Fibroblast of skin of right biceps (primary cell): ENCODE measurements around the gene SRSF1.
"Not testable (repeated sequence)": the region's sequence is repeated elsewhere in the genome, so short reads cannot be mapped to it uniquely, and the experiment has no call there.

ENCODE experiments used
- DNase-seq: peaks from one replicate; pipeline ENCODE4 v3.0.0-alpha.2; 2013

SRSF1 gene

GRCh38 chr17:57988301-57989250 lies 18.5 kb downstream of the SRSF1 start:
- peak; percentile 75 for DNase-seq

- DNase-seq: peak; percentile 80
Observed at GRCh38 chr17:57987581-57988300, 19.3 kb downstream of the SRSF1 start, which contains the start of gene VEZF1. VEZF1 (minus strand) TSS chr17:57988254; CDS start chr17:57988111, 143 bp downstream.

GRCh38 chr17:57986841-57987580 lies 20.0 kb downstream of the SRSF1 start:
- DNase-seq: peak; percentile 84

DNA sequence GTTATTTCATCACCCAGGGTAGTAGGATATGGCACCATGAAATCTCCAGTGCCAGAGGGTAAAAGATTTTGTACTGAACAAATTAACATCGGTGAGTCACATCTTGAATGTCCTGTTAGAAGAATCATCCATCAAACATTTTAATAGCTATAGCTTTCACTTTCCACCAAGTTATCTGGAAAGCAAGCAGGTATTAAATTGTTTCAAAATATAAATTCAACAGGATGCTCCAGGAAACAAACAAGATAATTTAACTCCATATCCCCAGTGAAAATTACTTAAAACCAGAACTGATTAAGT lies 21.4 kb downstream of the SRSF1 start:
- peak; percentile 51 for DNase-seq

DNA sequence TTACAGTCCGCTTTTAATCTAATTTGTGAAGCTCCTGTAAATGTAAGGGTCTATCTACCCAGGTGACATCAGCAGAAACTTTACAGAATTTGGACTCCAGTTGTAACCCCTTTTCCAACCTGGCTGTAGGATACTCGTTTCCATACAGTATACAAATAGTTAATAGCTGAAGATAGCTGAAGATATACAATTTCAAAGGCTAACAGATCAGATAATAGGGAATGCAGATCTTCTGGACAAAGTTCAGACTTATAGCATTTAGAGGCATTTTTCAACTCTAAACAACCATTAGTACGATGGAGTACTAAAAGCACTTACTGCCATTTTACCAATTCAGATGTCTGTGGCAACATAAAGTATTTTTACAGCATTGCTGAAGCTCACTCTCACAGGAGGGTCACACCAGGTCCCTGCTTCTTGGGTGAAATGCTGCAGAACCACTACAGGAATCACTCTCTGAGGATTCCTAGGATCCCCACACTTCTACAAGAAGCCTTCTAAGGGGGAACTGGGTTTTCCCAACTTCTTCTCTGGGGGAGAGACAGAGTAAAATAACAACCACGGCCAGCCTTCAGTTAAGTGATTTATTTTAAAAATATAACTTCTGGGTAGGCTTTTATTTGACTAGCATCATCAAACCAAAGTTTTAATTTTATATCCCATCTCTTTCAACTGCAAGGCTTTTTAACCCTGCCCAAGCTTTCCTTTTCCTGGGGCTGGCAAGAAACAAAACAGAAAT lies 21.9 kb downstream of the SRSF1 start:
- peak; percentile 28 for DNase-seq

DNA sequence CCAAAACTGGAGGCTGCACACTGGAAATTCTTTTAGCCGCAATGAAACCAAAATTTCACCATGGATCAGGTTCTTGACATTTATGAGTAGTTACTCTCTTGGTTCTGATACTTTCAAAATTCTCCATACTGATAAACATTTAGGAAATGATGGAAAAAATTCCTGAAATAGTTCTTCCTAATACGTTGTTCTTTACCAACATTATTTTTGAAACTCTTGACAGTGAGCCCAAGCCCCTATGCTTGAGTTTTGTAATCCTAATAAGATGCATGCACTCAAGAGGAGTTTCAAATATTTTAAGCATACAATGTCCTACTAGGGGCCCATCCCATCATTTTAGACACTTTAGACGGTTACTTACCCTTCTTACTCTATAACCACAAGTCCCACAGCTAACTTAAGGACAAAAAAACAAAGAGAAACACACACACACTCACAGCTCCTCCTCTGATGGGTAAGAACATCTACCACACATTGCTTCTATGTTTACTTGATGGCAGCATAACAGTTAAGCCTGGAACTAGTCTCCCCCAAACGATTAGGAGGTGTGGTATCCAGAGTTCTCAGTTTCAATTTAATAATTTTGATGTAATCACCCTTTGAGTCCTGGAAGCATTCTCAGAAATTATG lies 22.7 kb downstream of the SRSF1 start:
- peak; percentile 65 for DNase-seq

DNA sequence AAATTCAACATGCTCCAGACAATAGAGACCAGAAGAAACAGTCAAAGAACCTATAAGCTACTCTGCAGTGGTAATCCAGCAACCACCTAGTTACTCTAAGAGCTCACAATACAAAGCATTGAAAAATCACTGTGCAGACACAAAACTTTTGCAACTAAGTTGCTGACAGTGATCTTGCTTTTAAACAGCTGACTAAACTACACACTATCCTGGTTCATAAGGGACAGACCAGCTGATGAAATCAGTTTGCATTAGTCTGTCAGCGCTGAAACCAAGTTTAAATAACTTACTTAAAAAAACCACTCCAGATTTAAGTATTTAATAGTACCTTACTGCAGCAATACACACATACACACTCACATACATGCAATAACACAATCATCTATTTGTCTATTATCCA lies 23.6 kb downstream of the SRSF1 start:
- no peak for DNase-seq

- DNase-seq: no peak
Observed at GRCh38 chr17:57982452-57983170, 24.4 kb downstream of the SRSF1 start.

- no peak for DNase-seq
Observed at GRCh38 chr17:57980522-57980921, 26.5 kb downstream of the SRSF1 start.

DNA sequence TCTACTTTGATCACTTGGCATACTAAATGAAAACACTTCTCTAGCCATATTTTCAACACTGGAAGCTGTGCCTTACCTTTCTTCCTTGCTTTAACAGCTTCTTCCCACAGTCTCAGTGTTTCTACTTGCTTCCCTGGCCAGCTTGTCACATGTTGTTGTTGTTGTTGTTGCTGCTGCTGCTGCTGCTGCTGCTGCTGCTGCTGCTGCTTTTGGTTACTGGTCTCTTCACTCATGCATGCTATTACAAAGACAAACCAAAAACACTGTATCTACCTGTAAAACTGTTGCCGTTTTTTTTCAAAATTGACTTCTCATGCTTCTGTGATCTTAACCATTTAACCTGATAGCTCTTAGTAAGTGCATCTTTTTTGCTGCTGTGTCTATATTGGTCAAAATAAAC lies 28.0 kb downstream of the SRSF1 start:
- no peak for DNase-seq

- no peak for DNase-seq
Observed at GRCh38 chr17:57976594-57976993, 30.5 kb downstream of the SRSF1 start.

GRCh38 chr17:57975044-57975443 lies 32.0 kb downstream of the SRSF1 start:
- no peak for DNase-seq

DNA sequence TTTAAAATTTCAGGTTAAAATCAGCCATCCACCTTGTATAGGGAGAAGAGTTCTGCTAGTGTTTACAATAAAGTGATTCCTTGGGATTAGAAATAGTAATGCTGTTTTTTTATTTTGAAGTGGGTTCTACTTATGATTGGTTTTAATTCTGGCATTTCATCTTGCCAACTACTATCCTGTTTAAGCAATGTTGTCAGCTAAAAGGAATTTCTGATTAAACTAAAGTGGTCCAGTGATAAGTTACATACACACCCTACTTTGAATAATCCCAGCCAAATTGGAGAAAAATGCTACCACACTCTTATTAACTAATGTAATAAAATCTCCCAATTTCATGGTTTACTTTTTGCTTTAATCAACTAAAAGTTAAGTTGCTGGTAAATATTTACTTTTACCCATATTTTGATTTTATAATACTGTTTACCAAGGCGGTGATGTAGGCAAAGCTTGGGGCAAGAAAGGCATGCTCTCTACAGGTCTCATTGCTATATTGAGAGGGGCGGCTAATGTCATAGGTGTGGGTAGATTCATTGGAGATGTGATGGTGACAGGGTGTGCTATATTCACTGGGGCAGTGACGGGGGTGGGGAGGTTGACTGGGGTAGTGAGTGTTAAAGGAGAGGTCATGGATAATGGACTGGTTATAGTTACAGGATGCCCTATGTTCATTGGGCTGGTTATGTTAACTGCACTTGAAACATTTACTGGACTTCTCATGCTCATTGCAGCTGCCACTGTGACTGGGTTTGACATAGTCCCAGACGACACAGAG lies 32.8 kb downstream of the SRSF1 start:
- not testable (repeated sequence) for DNase-seq

DNA sequence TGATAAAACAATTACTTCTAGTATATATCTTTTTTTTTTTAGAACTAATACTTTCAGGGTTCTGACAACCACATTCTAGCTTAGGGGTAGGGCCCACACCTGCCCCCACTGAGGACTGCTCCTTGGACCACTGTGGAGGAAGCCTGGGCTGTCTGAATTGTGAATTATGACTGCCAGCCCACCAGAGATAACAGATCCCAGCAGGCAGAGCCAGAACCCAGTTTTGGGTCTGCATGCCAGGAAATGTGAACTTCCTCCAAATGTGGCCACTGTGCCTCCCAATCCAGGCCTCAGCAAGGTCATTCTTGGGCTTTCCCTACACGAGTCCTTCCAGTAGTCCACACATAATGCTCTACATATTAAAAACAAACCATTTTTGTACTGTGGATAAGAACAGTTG lies 34.9 kb downstream of the SRSF1 start:
- no peak for DNase-seq

- no peak for DNase-seq
Observed at GRCh38 chr17:57971572-57971971, 35.5 kb downstream of the SRSF1 start.

GRCh38 chr17:57970710-57971109 lies 36.3 kb downstream of the SRSF1 start:
- DNase-seq: peak; percentile 76

GRCh38 chr17:57968456-57968855 lies 38.6 kb downstream of the SRSF1 start:
- no peak for DNase-seq

- DNase-seq: no peak
Observed at GRCh38 chr17:57966875-57967274, 40.2 kb downstream of the SRSF1 start.

DNA sequence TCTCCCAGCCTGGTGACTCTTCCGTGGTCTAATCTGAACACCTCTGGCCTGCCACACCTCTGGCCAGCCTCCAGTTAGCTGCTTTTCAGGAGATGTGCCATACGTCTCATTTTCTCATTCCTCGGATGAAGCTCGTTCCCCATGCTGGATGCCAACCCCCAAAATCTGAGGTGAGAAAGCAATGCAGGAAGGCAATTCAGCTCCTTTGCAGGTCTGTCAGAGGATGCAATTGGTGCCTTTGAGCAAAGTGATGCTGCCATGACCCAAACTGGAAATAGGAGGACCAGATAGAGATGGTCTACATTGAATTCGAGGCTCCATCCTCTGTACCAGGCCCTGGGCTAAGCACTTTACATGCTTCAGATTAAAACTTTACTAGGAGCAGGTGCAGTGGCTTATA lies 40.8 kb downstream of the SRSF1 start:
- DNase-seq: no peak

DNA sequence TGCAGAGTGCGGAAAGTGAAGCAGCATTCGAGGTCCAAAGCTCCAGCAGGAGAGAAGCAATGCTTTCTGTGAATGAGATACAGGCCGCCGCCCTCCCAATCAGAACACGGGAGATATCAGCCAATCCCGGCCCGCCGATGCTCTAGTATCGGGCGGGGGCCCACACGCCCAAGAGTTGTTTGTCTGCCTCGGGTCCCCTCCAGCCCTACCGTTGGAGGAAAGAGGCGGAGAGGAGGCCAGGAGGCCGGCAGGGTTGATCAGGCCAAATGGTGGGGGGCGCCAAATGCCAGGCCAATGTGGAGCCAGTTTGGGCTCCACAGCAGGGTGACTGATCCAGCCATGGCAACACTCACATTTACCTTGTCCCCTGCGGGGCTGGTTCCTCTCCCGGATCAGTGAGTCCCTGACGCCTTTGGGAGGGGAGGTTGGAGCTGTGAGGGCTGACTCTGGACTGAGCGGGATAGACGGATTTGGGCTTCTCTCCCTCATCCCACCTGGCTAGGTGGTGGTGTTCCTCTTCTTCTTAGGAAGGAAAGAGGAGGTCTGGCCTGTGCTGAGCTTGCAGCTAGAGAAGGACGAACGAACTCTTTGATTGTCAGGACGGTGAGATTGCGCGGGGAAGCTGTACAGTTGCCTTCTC lies 41.4 kb downstream of the SRSF1 start:
- DNase-seq: no peak
